OCI-LY3 (cell line): ENCODE measurements around the gene KRTAP10-2.
A peak's percentile ranks its signal among the peaks of the same experiment; 100 is the strongest.

Source experiments
- CTCF ChIP-seq: fragments of 200-600, 300-600 bp; sonication (generic); IDR thresholded peaks from 2 replicates; pipeline ENCODE4 v1.5.1; 2014; ENCODE audit warnings: antibody characterized with exemption, low read length, low read depth
- EZH2phosphoT487 ChIP-seq: fragments of 200-600 bp; shearing (Covaris generic); IDR thresholded peaks from 2 replicates; pipeline ENCODE4 v1.6.1; 2018; ENCODE audit warnings: antibody characterized with exemption, mixed run types, low read depth

- TF ChIP-seq CTCF (peak; percentile 89), EZH2phosphoT487 (no peak)
These were observed 40.6 kb downstream of the KRTAP10-2 start for GRCh38 chr21:44510508-44511218.
